ENCODE data around the gene BMF.
A peak's percentile ranks its signal among the peaks of the same experiment; 100 is the strongest.

BMF gene

DNA sequence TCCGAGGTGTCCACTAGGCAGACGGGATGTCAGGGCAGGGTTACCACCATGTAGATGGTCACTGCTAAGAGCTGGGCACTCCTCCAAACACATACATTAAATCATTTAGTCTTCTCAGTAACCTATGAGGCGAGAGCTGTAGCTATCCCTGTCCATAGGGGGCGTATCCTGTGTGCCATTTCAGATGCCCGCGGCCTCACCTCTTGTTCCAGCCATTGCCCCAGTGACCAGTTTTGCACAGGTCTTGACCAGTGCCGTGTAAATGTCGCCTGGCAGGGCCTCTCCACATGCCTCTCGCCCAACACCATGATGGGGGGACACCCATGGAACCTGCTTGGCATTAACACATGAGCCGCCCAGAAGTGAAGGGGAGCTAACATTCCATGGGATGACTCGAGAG, 48.9 kb downstream of the BMF start:
- Mint-ChIP-seq H3K36me3 (peaks cover 8% of the 10 kb centered on the region), H3K4me3 (no peak overlapping the region), H3K27ac (no peak overlapping the region), H3K4me1 (ENCODE audit: low read depth) (peaks cover 41% of the 10 kb centered on the region), H3K9me3 (ENCODE audit: low read depth) (no peaks in the 10 kb centered on the region), H3K27me3 (no peaks in the 10 kb centered on the region)

DNA sequence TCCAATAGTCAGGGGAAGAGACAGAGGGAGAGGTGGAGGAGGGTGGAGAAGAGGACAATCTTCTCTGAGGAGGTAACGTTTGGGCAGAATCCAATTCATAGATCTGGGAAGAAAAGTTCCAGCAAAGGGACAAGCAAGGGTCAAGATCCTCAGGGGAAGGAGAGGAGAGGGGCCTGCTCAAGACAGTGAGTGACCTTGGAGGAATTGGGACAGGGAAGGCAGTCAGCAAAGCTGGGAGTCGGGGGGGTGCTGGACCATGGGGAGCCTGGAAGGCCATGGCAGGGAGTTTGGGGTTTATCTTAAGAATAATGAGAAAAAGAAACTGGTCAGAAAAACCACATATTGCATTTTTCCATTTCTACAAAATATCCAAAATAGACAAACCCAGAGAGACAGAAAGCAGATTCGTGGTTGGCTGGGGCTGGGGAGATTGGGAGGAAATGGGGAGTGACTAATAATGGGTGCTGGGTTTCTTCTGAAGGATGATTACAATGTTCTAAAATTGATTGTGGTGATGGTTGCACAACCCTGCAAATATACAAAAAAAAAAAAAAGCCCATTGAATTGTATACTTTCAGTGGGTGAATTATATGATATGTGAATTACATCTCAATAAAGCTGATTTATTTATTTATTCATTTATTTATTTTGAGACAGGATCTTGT, 50.1 kb downstream of the BMF start:
- no peak overlapping the region for H3K4me3 Mint-ChIP-seq
- peaks cover 8% of the 10 kb centered on the region for H3K36me3 Mint-ChIP-seq
- H3K9me3 Mint-ChIP-seq (ENCODE audit: low read depth) = no peaks in the 10 kb centered on the region
- no peaks in the 10 kb centered on the region for H3K27me3 Mint-ChIP-seq
- peaks cover 41% of the 10 kb centered on the region for H3K4me1 Mint-ChIP-seq (ENCODE audit: low read depth)
- peak overlapping the region; percentile 43 for H3K27ac Mint-ChIP-seq

DNA sequence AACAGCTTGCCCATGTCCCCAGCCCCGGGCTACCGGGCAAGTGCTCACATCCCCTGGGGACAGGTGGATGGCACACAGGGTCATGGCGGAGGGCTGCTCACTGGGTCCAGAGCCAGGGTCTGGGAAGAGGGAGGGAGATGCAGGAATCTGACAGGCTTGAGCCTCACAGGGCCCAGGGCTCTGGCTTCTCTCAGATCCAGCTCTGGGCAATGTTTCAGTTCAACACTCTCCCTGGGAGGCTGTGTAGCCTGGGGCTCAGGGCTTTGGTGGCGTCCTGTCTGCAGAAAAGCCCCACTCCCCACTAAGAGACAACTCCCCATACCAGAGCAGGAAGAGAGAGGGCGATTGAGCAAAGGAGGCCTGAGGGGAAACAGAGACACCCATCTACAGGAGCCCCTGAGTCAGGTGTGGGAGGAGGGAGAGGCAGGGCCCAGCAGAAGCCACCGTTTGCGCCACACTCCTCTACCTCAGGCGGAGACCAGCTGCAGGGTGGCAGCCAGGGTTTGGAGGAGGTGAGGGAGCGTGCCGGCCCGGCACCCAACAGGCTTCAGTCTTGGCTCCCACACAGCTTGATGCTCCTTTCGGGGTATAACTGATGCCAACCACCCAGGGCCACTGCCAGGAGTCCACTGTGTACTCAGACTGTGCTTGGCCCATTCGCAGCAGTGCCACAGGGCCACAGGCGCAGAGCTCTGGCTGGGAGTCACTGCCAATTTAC, 52.9 kb downstream of the BMF start:
- Mint-ChIP-seq H3K9me3 (ENCODE audit: low read depth) (no peaks in the 10 kb centered on the region), H3K27me3 (no peaks in the 10 kb centered on the region), H3K4me1 (ENCODE audit: low read depth) (peaks cover 66% of the 10 kb centered on the region), H3K4me3 (peak overlapping the region; percentile 60), H3K27ac (no peak overlapping the region), H3K36me3 (peaks cover 8% of the 10 kb centered on the region)

GRCh38 chr15:40054855-40055575, 53.7 kb downstream of the BMF start:
- Mint-ChIP-seq H3K9me3 (ENCODE audit: low read depth) (no peaks in the 10 kb centered on the region), H3K27me3 (no peaks in the 10 kb centered on the region), H3K4me1 (ENCODE audit: low read depth) (peaks cover 69% of the 10 kb centered on the region), H3K27ac (peak overlapping the region; percentile 68), H3K36me3 (peaks cover 8% of the 10 kb centered on the region), H3K4me3 (peak overlapping the region; percentile 44)

DNA sequence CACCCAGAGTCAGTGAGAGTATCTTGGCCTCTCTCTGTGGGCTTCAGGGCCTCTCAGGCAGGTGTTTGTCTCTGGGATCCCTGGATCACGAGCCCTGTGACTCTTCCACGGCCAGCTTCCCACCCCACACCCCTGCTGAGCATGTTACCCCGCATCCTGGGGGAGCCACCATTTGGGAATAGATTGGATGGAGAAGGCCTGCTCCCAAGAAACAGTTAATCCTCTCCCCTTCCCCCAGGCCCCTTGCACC, 54.1 kb downstream of the BMF start:
- Mint-ChIP-seq H3K27me3 (no peaks in the 10 kb centered on the region), H3K4me1 (ENCODE audit: low read depth) (peaks cover 74% of the 10 kb centered on the region), H3K27ac (peak overlapping the region; percentile 54), H3K4me3 (peak overlapping the region; percentile 44), H3K9me3 (ENCODE audit: low read depth) (no peaks in the 10 kb centered on the region), H3K36me3 (peaks cover 8% of the 10 kb centered on the region)

DNA sequence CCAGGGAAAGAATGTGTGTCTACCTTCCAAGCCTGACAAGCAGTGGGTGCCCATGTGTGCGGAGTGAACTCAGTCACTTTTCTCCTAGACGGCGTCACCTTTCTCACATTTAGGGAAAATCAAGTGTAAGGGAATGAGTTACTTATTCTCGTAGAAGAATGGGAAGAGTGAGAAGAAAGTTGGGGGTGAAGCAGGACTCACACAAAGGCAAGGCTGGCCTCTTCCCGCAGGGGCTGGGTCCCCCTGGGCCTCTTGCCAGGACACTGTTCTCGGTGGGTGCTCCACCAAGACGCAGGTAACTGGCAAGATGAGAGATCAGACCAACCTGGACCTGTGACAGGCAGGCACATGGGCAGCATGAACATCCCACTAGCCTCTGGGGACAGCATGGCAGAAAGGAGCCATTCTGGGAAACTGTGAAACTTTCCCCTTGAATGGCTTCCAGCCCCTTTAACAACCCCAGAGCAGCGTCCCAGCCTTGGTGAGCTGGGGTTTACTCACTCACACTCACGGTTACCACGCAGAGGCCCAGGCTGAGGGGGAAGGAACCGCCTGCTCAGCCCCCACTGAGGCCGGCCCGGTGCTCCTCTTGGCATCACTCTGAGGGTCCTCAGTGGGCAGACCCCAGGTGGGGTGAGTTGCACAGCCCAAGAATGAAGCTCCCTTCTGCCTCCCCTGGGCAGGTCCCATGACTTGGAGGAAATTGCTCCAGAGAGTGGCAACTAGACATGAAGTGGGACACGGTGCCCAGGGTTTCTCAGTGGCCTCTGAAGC, 54.7 kb downstream of the BMF start:
- H3K4me1 Mint-ChIP-seq (ENCODE audit: low read depth) = peaks cover 79% of the 10 kb centered on the region
- peaks cover 8% of the 10 kb centered on the region for H3K36me3 Mint-ChIP-seq
- H3K27ac Mint-ChIP-seq = peak overlapping the region; percentile 75
- peak overlapping the region; percentile 44 for H3K4me3 Mint-ChIP-seq
- H3K27me3 Mint-ChIP-seq = no peaks in the 10 kb centered on the region
- H3K9me3 Mint-ChIP-seq (ENCODE audit: low read depth) = no peaks in the 10 kb centered on the region

GRCh38 chr15:40053079-40053830, 55.4 kb downstream of the BMF start:
- Mint-ChIP-seq H3K9me3 (ENCODE audit: low read depth) (no peaks in the 10 kb centered on the region), H3K27ac (peak overlapping the region; percentile 75), H3K4me3 (peak overlapping the region; percentile 44), H3K36me3 (peaks cover 4% of the 10 kb centered on the region), H3K27me3 (no peaks in the 10 kb centered on the region), H3K4me1 (ENCODE audit: low read depth) (peaks cover 79% of the 10 kb centered on the region)

- Mint-ChIP-seq H3K27me3 (no peaks in the 10 kb centered on the region), H3K4me3 (no peak overlapping the region), H3K36me3 (peaks cover 5% of the 10 kb centered on the region), H3K4me1 (ENCODE audit: low read depth) (peaks cover 81% of the 10 kb centered on the region), H3K27ac (peak overlapping the region; percentile 75), H3K9me3 (ENCODE audit: low read depth) (no peaks in the 10 kb centered on the region)
Observed at GRCh38 chr15:40052604-40053003, 56.1 kb downstream of the BMF start.

- Mint-ChIP-seq H3K27me3 (no peaks in the 10 kb centered on the region), H3K36me3 (peaks cover 3% of the 10 kb centered on the region), H3K4me1 (ENCODE audit: low read depth) (peaks cover 88% of the 10 kb centered on the region), H3K9me3 (ENCODE audit: low read depth) (no peaks in the 10 kb centered on the region), H3K27ac (peak overlapping the region; percentile 70), H3K4me3 (peak overlapping the region; percentile 13)
Observed at GRCh38 chr15:40051616-40052415, 56.9 kb downstream of the BMF start.

DNA sequence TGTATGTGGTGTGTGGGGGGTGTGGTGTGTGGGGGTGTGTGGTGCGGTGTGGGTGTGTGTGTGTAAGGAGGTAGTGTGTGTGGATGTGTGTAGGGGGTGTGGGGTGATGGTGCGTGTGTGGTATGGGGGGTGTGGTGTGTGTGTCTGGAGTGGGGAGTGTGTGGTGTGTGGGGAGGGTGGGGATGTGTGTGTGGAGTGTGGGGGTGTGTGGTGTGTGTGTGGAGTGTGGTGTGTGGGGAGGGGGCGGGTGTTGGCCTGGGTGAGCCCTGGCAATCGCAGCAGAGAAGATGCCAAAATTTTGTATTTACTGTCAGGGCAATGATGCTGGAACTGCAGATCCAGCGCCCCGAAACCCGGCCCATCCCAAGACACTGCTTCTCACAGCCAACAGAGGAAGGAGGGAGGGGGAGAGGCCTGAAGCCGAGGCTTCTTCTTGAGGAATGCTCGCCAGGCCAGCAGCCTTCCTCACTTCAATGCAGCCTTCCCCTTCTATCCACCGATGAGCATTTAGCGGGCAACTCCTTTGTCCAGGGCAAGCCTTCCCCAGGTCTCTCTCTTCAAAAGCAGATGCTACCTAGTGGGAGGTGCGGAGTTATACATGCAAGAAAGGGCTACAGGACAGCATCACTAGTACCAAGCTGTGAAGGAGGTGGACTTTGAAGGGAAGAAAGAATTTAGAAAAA, 57.8 kb downstream of the BMF start:
- peaks cover 3% of the 10 kb centered on the region for H3K36me3 Mint-ChIP-seq
- peak overlapping the region; percentile 22 for H3K27ac Mint-ChIP-seq
- no peaks in the 10 kb centered on the region for H3K9me3 Mint-ChIP-seq (ENCODE audit: low read depth)
- peaks cover 89% of the 10 kb centered on the region for H3K4me1 Mint-ChIP-seq (ENCODE audit: low read depth)
- no peak overlapping the region for H3K4me3 Mint-ChIP-seq
- H3K27me3 Mint-ChIP-seq = no peaks in the 10 kb centered on the region

DNA sequence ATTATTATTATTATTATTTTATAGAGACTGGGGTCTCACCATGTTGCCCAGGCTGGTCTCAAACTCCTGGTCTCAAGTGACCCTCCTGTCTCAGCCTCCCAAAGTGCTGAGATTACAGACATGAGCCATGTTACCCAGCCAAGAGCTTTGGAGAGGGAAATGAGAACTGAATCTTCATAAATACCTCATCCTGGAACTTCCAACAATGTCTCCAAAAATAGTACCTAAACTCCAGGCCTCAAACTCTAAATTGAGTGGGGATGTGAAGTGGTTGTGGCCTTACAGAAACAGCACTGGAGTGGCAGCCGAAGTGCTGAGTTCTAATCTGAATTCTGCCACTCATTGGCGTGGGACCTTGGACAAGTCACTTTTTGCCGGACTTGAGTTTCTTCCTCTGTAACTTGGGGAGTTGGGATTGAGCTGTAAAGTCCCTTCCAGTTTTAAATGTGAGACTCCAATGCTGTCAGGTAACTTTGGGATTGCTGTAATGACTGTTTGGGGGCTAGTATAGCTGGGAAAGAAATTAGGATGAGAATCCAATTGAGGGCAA, 59.7 kb downstream of the BMF start:
- peaks cover 3% of the 10 kb centered on the region for H3K36me3 Mint-ChIP-seq
- peaks cover 89% of the 10 kb centered on the region for H3K4me1 Mint-ChIP-seq (ENCODE audit: low read depth)
- peak overlapping the region; percentile 10 for H3K4me3 Mint-ChIP-seq
- H3K27ac Mint-ChIP-seq = peak overlapping the region; percentile 69
- H3K27me3 Mint-ChIP-seq = no peaks in the 10 kb centered on the region
- no peaks in the 10 kb centered on the region for H3K9me3 Mint-ChIP-seq (ENCODE audit: low read depth)

- Mint-ChIP-seq H3K27ac (peak overlapping the region; percentile 98), H3K36me3 (peaks cover 3% of the 10 kb centered on the region), H3K4me3 (peak overlapping the region; percentile 78), H3K4me1 (ENCODE audit: low read depth) (peaks cover 84% of the 10 kb centered on the region), H3K27me3 (no peaks in the 10 kb centered on the region), H3K9me3 (ENCODE audit: low read depth) (no peaks in the 10 kb centered on the region)
Observed at GRCh38 chr15:40048211-40048792, 60.4 kb downstream of the BMF start.

All from activated naive CD8-positive, alpha-beta T cell (primary cell).